H1 (cell line): ENCODE measurements around the gene SH3RF3. TPM values are rescaled to one million over a fixed set of nuclear protein-coding genes. Genes with fewer than 3 reads are reported as not detected.

Experiments
- CTCF ChIA-PET: fragments of 300-600 bp; sonication (Branson Sonifier 250); formaldehyde crosslinking; loops from one replicate; lab custom pipeline; 2021; ENCODE audit not compliant: partially characterized antibody; lab: Charles Lee
- POLR2A ChIA-PET: fragments of 300-600 bp; sonication (Branson Sonifier 250); formaldehyde crosslinking; loops from one replicate; lab custom pipeline; 2021; ENCODE audit warnings: inconsistent platforms; ENCODE audit not compliant: partially characterized antibody; lab: Charles Lee
- DNase-seq, 2 experiments: peaks; one replicate each; pipeline versions ENCODE4 v3.0.0 to v3.0.0-alpha.2; 2010 to 2022; ENCODE audit warnings: low spot score in 2 of 2, low read depth in 1 of 2, mixed read lengths in 1 of 2
- FAIRE-seq: peaks from 2 replicates; lab custom pipeline; 2011; peaks lifted over from hg19 to GRCh38; lab: Jason Lieb, UNC
- H2AFZ ChIP-seq: 2 replicates; pipeline ENCODE4 v1.8.1; 2012; ENCODE audit warnings: low read length, inconsistent platforms
- H2AK5ac ChIP-seq: 2 replicates; pipeline ENCODE4 v1.6.1; 2013; ENCODE audit warnings: low read depth, low read length
- H2BK120ac ChIP-seq: replicated peaks from 2 replicates; pipeline ENCODE3; 2013; ENCODE audit warnings: low read depth, low read length, inconsistent platforms
- H2BK12ac ChIP-seq: 2 replicates; pipeline ENCODE4 v1.6.1; 2013; ENCODE audit warnings: low read depth, low read length
- H2BK15ac ChIP-seq: 2 replicates; pipeline ENCODE4 v1.6.1; 2013; ENCODE audit warnings: low read length
- H2BK20ac ChIP-seq: 2 replicates; pipeline ENCODE4 v1.6.1; 2013; ENCODE audit warnings: low read length
- H2BK5ac ChIP-seq: 2 replicates; pipeline ENCODE4 v1.6.1; 2013; ENCODE audit warnings: low read depth, low read length
- H3K14ac ChIP-seq: 2 replicates; pipeline ENCODE4 v1.6.1; 2013; ENCODE audit warnings: inconsistent platforms; ENCODE audit not compliant: insufficient read length
- H3K18ac ChIP-seq: 2 replicates; pipeline ENCODE4 v1.6.1; 2013; ENCODE audit warnings: low read length; ENCODE audit errors: extremely low read depth
- H3K23ac ChIP-seq: 2 replicates; pipeline ENCODE4 v1.6.1; 2013; ENCODE audit warnings: inconsistent platforms; ENCODE audit not compliant: insufficient read length
- H3K23me2 ChIP-seq: 2 replicates; pipeline ENCODE4 v1.6.1; 2013; ENCODE audit warnings: low read depth, low read length
- H3K27ac ChIP-seq: 2 replicates; pipeline ENCODE4 v1.6.1; 2011; ENCODE audit warnings: low read depth, low read length, inconsistent platforms
- H3K27me3 ChIP-seq, 4 experiments: replicated peaks in 1 of 4; 1 replicate in 1 of 4; 2 replicates in 3 of 4; pipeline versions ENCODE4 v1.6.1 to v1.8.1; 2011 to 2013; ENCODE audit warnings: low read length in 3 of 4, mild to moderate bottlenecking in 3 of 4, inconsistent platforms in 2 of 4, mixed read lengths in 2 of 4, moderate library complexity in 1 of 4; ENCODE audit not compliant: control insufficient read depth in 3 of 4, insufficient read depth in 3 of 4; ENCODE audit errors: extremely low read depth in 1 of 4
- H3K36me3 ChIP-seq, 4 experiments: 2 replicates each; pipeline versions ENCODE4 v1.6.1 to v1.8.1; 2011 to 2013; ENCODE audit warnings: mild to moderate bottlenecking in 4 of 4, low read length in 3 of 4, moderate library complexity in 2 of 4, control low read depth in 1 of 4, inconsistent platforms in 1 of 4; ENCODE audit not compliant: insufficient read depth in 4 of 4, control insufficient read depth in 2 of 4
- H3K4ac ChIP-seq: replicated peaks from 2 replicates; pipeline ENCODE3; 2013; ENCODE audit warnings: low read length, low read depth, mixed read lengths, inconsistent platforms; ENCODE audit not compliant: insufficient read length
- H3K4me1 ChIP-seq, 4 experiments: replicated peaks in 1 of 4; 1 replicate in 1 of 4; 2 replicates in 3 of 4; pipeline versions ENCODE4 v1.6.1 to v1.8.1; 2011 to 2013; ENCODE audit warnings: low read length in 3 of 4, inconsistent platforms in 2 of 4, mixed read lengths in 1 of 4; ENCODE audit not compliant: insufficient read depth in 4 of 4, control insufficient read depth in 3 of 4
- H3K4me2 ChIP-seq, 2 experiments: 2 replicates each; pipeline versions ENCODE4 v1.6.1 to v1.8.1; 2011 to 2013; ENCODE audit warnings: low read depth in 2 of 2, low read length in 2 of 2, control low read depth in 1 of 2, inconsistent platforms in 1 of 2, mild to moderate bottlenecking in 1 of 2; ENCODE audit not compliant: insufficient read depth in 1 of 2
- H3K4me3 ChIP-seq, 4 experiments: fragments of 200-600, 300-600 bp in 1 of 4; sonication (generic), shearing (Covaris generic), sonication (Bioruptor Twin) in 1 of 4; 2 replicates each; pipeline versions ENCODE4 v1.5.1 to v1.8.1; 2011 to 2016; ENCODE audit warnings: low read length in 4 of 4, low read depth in 3 of 4, control low read depth in 2 of 4, inconsistent platforms in 2 of 4, mild to moderate bottlenecking in 2 of 4, mixed read lengths in 1 of 4, moderate library complexity in 1 of 4; ENCODE audit not compliant: insufficient read depth in 2 of 4; ENCODE audit errors: extremely low read depth in 1 of 4
- H3K56ac ChIP-seq: replicated peaks from 2 replicates; pipeline ENCODE3; 2013; ENCODE audit warnings: low read depth, mild to moderate bottlenecking, mixed read lengths, low read length, inconsistent platforms; ENCODE audit not compliant: insufficient read length
- H3K79me1 ChIP-seq: 2 replicates; pipeline ENCODE4 v1.6.1; 2013; ENCODE audit warnings: low read depth, low read length, control low read depth
- H3K79me2 ChIP-seq, 2 experiments: 2 replicates each; pipeline versions ENCODE4 v1.6.1 to v1.8.1; 2012 to 2013; ENCODE audit warnings: low read length in 2 of 2, mild to moderate bottlenecking in 2 of 2, inconsistent platforms in 1 of 2; ENCODE audit not compliant: insufficient read depth in 2 of 2, control insufficient read depth in 1 of 2
- H3K9ac ChIP-seq, 4 experiments: replicated peaks in 1 of 4; 1 replicate in 1 of 4; 2 replicates in 3 of 4; pipeline versions ENCODE4 v1.6.1 to v1.8.1; 2011 to 2013; ENCODE audit warnings: low read depth in 3 of 4, low read length in 3 of 4, control low read depth in 2 of 4, mild to moderate bottlenecking in 2 of 4, moderate library complexity in 2 of 4, inconsistent platforms in 1 of 4; ENCODE audit errors: extremely low read depth in 1 of 4
- H3K9me3 ChIP-seq, 2 experiments: 2 replicates each; pipeline versions ENCODE4 v1.6.1 to v1.8.1; 2012 to 2013; ENCODE audit warnings: mild to moderate bottlenecking in 2 of 2, moderate library complexity in 2 of 2, control low read depth in 1 of 2, inconsistent platforms in 1 of 2, low read depth in 1 of 2, low read length in 1 of 2, mixed read lengths in 1 of 2; ENCODE audit not compliant: insufficient read depth in 2 of 2
- H4K20me1 ChIP-seq, 2 experiments: replicated peaks in 1 of 2; 2 replicates each; pipeline versions ENCODE3 to v1.8.1; 2011 to 2013; ENCODE audit warnings: inconsistent platforms in 2 of 2, low read length in 2 of 2, mild to moderate bottlenecking in 1 of 2; ENCODE audit not compliant: insufficient read depth in 2 of 2, control insufficient read depth in 1 of 2
- H4K5ac ChIP-seq: 2 replicates; pipeline ENCODE4 v1.6.1; 2013; ENCODE audit warnings: low read length, low read depth, mixed read lengths, inconsistent platforms; ENCODE audit not compliant: insufficient read length
- H4K8ac ChIP-seq: 2 replicates; pipeline ENCODE4 v1.8.0; 2013; ENCODE audit warnings: mild to moderate bottlenecking, moderate library complexity, low read length, inconsistent platforms; ENCODE audit not compliant: insufficient read depth; ENCODE audit errors: extremely low read depth
- H4K91ac ChIP-seq: replicated peaks from 2 replicates; pipeline ENCODE3; 2013; ENCODE audit warnings: low read length, mixed read lengths, inconsistent platforms; ENCODE audit not compliant: insufficient read length
- MAX ChIP-seq: IDR thresholded peaks from 2 replicates; pipeline ENCODE4 v1.6.1; 2012; ENCODE audit warnings: inconsistent platforms
- NANOG ChIP-seq: IDR thresholded peaks from 2 replicates; pipeline ENCODE4 v1.6.1; 2011; ENCODE audit warnings: low read length, low read depth, mild to moderate bottlenecking, inconsistent platforms; ENCODE audit not compliant: insufficient read depth, poor library complexity, severe bottlenecking
- TCF12 ChIP-seq: IDR thresholded peaks from 2 replicates; pipeline ENCODE4 v1.6.1; 2011; ENCODE audit warnings: low read depth, mild to moderate bottlenecking, low read length
- WGBS, 2 experiments: shearing (Covaris generic) in 1 of 2; methylation state at CpG; one replicate each; pipeline versions ENCODE4 v1.1.6 to v1.1.7; 2013 to 2015; ENCODE audit warnings: low lambda C conversion rate in 2 of 2, mixed read lengths in 2 of 2, inconsistent platforms in 1 of 2, low coverage in 1 of 2, missing lambda C conversion rate in 1 of 2; ENCODE audit not compliant: insufficient replicate concordance in 2 of 2, insufficient coverage in 1 of 2, insufficient read length in 1 of 2; ENCODE audit errors: extremely low coverage in 1 of 2, missing lambda C conversion rate in 1 of 2; 5-methylcytosine and 5-hydroxymethylcytosine counted together
- polyA plus RNA-seq, 7 experiments: library from polyadenylated mRNA; depleted of rRNA in 3 of 7; stranded (reverse) in 5 of 7; unstranded in 2 of 7; fragments of >200 nt in 5 of 7; fragments of 200-250 nt in 2 of 7; gene quantifications; 1 replicate in 5 of 7; 2 replicates in 1 of 7; 4 replicates in 1 of 7; pipeline versions ENCODE4 v1.2.1 to v1.2.3, GENCODE V29; 2011 to 2013; ENCODE audit warnings: missing spikeins in 2 of 7, mixed read lengths in 2 of 7
- total RNA-seq: library from RNA; stranded (reverse); fragmentation: NEBNext Ultra II Directional; extraction: Animal tissue kit (Norgen Biotek cat#: 25700); gene quantifications from 2 replicates; pipeline ENCODE4 v1.2.1, GENCODE V29; 2021

SH3RF3 gene
- total and polyA plus RNA-seq, 2 of the 8 experiments (the other 6 are each of a cell fraction or from before 2014, with no cell fraction given): 0.11 to 0.65 TPM

GRCh38 chr2:109231428-109231827 is 102.4 kb downstream of the SH3RF3 start:
- no peak overlapping the region for H2BK15ac ChIP-seq
- H4K5ac ChIP-seq: no peak overlapping the region
- H3K79me1 ChIP-seq: no peaks in the 10 kb centered on the region
- H3K23me2 ChIP-seq: no peaks in the 10 kb centered on the region
- no peak overlapping the region for H3K56ac ChIP-seq
- DNase-seq: no peak
- H2BK5ac ChIP-seq: no peak overlapping the region
- no peaks in the 10 kb centered on the region for H4K20me1 ChIP-seq
- H3K27ac ChIP-seq: no peak overlapping the region
- no peak overlapping the region for H4K8ac ChIP-seq
- CTCF ChIA-PET: interaction anchor here (0.6 kb wide), 1 partner anchor 504 kb away, joined by 3 read pairs; no protein-coding TSS in a partner anchor
- POLR2A ChIA-PET: no interaction called here
- peaks cover 0 to 3% of the 10 kb centered on the region in 2 experiments; a peak in 1 of 4 replicates for H3K9me3 ChIP-seq
- H3K4ac ChIP-seq: no peak overlapping the region
- no peak for FAIRE-seq
- H3K27me3 ChIP-seq: no peaks in the 10 kb centered on the region
- no peak overlapping the region for H3K14ac ChIP-seq
- H2BK20ac ChIP-seq: no peak overlapping the region
- H2AFZ ChIP-seq: no peak overlapping the region
- H3K36me3 ChIP-seq: no peaks in the 10 kb centered on the region
- H3K4me1 ChIP-seq: peaks cover 0 to 4% (median 2%) of the 10 kb centered on the region in 4 experiments; a peak in 3 of 7 replicates
- no peak overlapping the region for H3K18ac ChIP-seq
- H2AK5ac ChIP-seq: no peak overlapping the region
- no peak overlapping the region for H3K4me3 ChIP-seq
- H3K23ac ChIP-seq: no peak overlapping the region
- 89% methylated on average over 3 of the region's 3 CpGs; no CpG with 5 or more reads in 1 of the 2 experiments for WGBS, 2 experiments
- no peak overlapping the region for H4K91ac ChIP-seq
- no peak overlapping the region for H3K4me2 ChIP-seq
- no peak overlapping the region for H2BK120ac ChIP-seq
- no peak overlapping the region for H3K9ac ChIP-seq
- H3K79me2 ChIP-seq: no peaks in the 10 kb centered on the region
- H2BK12ac ChIP-seq: no peak overlapping the region
- no peak for TF ChIP-seq MAX
- TF ChIP-seq TCF12: no peak
- TF ChIP-seq NANOG: no peak
